Stomach (tissue), 9 donors: ENCODE data around the gene AUTS2. TPM values are rescaled to one million over a fixed set of nuclear protein-coding genes. Genes with fewer than 3 reads are reported as not detected.

ENCODE experiments used
- DNase-seq, 2 donors: peaks; one replicate each; pipeline versions ENCODE4 v3.0.0 to v3.0.0-alpha.2; 2013 to 2019
- H3K27ac ChIP-seq, 5 donors: fragments of 200-600 bp in 4 of 5; sonication (generic) in 4 of 5; one replicate each; pipeline ENCODE4 v1.5.1; 2013 to 2019; ENCODE audit warnings: mild to moderate bottlenecking in 1 of 5, moderate library complexity in 1 of 5
- H3K27me3 ChIP-seq, 3 donors: fragments of 200-600 bp; sonication (generic); one replicate each; pipeline ENCODE4 v1.5.1; 2017 to 2019; ENCODE audit warnings: mixed run types in 1 of 3
- H3K36me3 ChIP-seq, 4 donors: fragments of 200-600 bp; sonication (generic); 1 replicate in 3 of 4; 2 replicates in 1 of 4; pipeline ENCODE4 v1.5.1; 2016 to 2019
- H3K4me1 ChIP-seq, 4 donors: fragments of 200-600 bp; sonication (generic); one replicate each; pipeline ENCODE4 v1.5.1; 2016 to 2019
- H3K4me3 ChIP-seq, 4 donors: fragments of 200-600 bp; sonication (generic) in 3 of 4; one replicate each; pipeline ENCODE4 v1.5.1; 2016 to 2019; ENCODE audit warnings: mild to moderate bottlenecking in 1 of 4
- H3K9me3 ChIP-seq, 4 donors: fragments of 200-600 bp; sonication (generic); one replicate each; pipeline ENCODE4 v1.5.1; 2016 to 2019
- CTCF ChIP-seq, 7 experiments: fragments of 450-650 bp in 4 of 7; fragments of 200-600 bp in 3 of 7; sonication (generic) in 3 of 7; IDR thresholded peaks; one replicate each; pipeline ENCODE4 v1.5.1; 2016 to 2019; ENCODE audit warnings: antibody characterized with exemption in 7 of 7, control low read depth in 2 of 7, mild to moderate bottlenecking in 1 of 7
- EP300 ChIP-seq: sonication (generic); formaldehyde crosslinking; IDR thresholded peaks from one replicate; pipeline ENCODE4 v1.6.1; 2017; ENCODE audit warnings: antibody characterized with exemption
- POLR2A ChIP-seq, 4 donors: fragments of 450-650 bp; IDR thresholded peaks; one replicate each; pipeline ENCODE4 v1.6.1; 2016; ENCODE audit warnings: antibody characterized with exemption in 4 of 4, control low read depth in 2 of 4, mild to moderate bottlenecking in 1 of 4, moderate library complexity in 1 of 4
- POLR2AphosphoS5 ChIP-seq, 3 donors: sonication (generic); formaldehyde crosslinking; IDR thresholded peaks; one replicate each; pipeline ENCODE4 v1.6.1; 2016; ENCODE audit warnings: antibody characterized with exemption in 3 of 3
- WGBS, 5 donors: extraction: QIAGEN DNeasy Blood & Tissue Kit in 3 of 5; methylation state at CpG; one replicate each; pipeline versions ENCODE4 v1.1.5 to v1.1.7; 2013 to 2018; 5-methylcytosine and 5-hydroxymethylcytosine counted together
- intact Hi-C: fragments of 100-400 bp; cut with DNase I; formaldehyde crosslinking; loops from one replicate; pipeline ENCODE4 v1.15.1; 2023; ENCODE audit warnings: low total_unique reads
- polyA plus RNA-seq, 3 donors: library from polyadenylated mRNA; stranded (reverse); fragments of 200-250 nt; gene quantifications; one replicate each; pipeline ENCODE4 v1.2.3, GENCODE V29; 2013
- total RNA-seq, 5 donors: library from RNA; depleted of rRNA; stranded (reverse); fragments of >200 nt; gene quantifications; one replicate each; pipeline versions ENCODE4 v1.1.0 to v1.2.3, GENCODE V29; 2014 to 2016
- donor health status: healthy with polysubstance abuse.
- donor health status: Bipolar disorder and iron deficiency.
- donor health status: healthy.

Gene AUTS2
- total and polyA plus RNA-seq, 8 donors = 3.8 to 90.3 (median 38.1) TPM

- no peak for TF ChIP-seq POLR2AphosphoS5 (IDR thresholded peaks at IDR 0.05)
- no peak for TF ChIP-seq POLR2A (IDR thresholded peaks at IDR 0.05)
- no peak for TF ChIP-seq CTCF (IDR thresholded peaks at IDR 0.05)
- no peak for TF ChIP-seq EP300
- intact Hi-C loops = no loop called here
- no peaks in the 10 kb centered on the region for H3K27me3 ChIP-seq
- H3K4me3 ChIP-seq = no peak overlapping the region
- 29 to 56% (median 41%) methylated on average over 4 of the region's 4 CpGs for WGBS, 5 donors
- DNase-seq = peak in 1 of 2 donors; percentile 43
- no peak overlapping the region for H3K27ac ChIP-seq
- peaks cover 0 to 36% (median 13%) of the 10 kb centered on the region in 4 donors for H3K4me1 ChIP-seq
- H3K9me3 ChIP-seq = no peaks in the 10 kb centered on the region
- no peaks in the 10 kb centered on the region for H3K36me3 ChIP-seq
Measured at GRCh38 chr7:70565721-70566370, 967.6 kb downstream of the AUTS2 start.

GRCh38 chr7:70566671-70567070 lies 968.4 kb downstream of the AUTS2 start:
- Histone ChIP-seq H3K9me3 (no peaks in the 10 kb centered on the region), H3K4me1 (peaks cover 2 to 44% (median 18%) of the 10 kb centered on the region in 4 donors), H3K4me3 (no peak overlapping the region), H3K27ac (no peak overlapping the region), H3K27me3 (no peaks in the 10 kb centered on the region), H3K36me3 (no peaks in the 10 kb centered on the region)
- intact Hi-C loops = no loop called here
- WGBS, 5 donors = 76 to 85% (median 80%) methylated on average over 3 of the region's 3 CpGs
- no peak for DNase-seq
- TF ChIP-seq POLR2A (IDR thresholded peaks at IDR 0.05) (no peak), EP300 (no peak), CTCF (IDR thresholded peaks at IDR 0.05) (no peak), POLR2AphosphoS5 (IDR thresholded peaks at IDR 0.05) (no peak)

- H3K4me1 ChIP-seq = peaks cover 6 to 49% (median 25%) of the 10 kb centered on the region in 4 donors
- H3K4me3 ChIP-seq = no peak overlapping the region
- no peaks in the 10 kb centered on the region for H3K27me3 ChIP-seq
- TF ChIP-seq POLR2AphosphoS5 (IDR thresholded peaks at IDR 0.05) = peak in 1 of 3 donors; percentile 34
- TF ChIP-seq POLR2A (IDR thresholded peaks at IDR 0.05) = no peak
- no peaks in the 10 kb centered on the region for H3K9me3 ChIP-seq
- no peaks in the 10 kb centered on the region for H3K36me3 ChIP-seq
- WGBS, 5 donors = 59 to 74% (median 72%) methylated on average over 8 of the region's 8 CpGs
- intact Hi-C loops = no loop called here
- DNase-seq = peak in 1 of 2 donors; percentile 79
- no peak overlapping the region for H3K27ac ChIP-seq
Measured at GRCh38 chr7:70568674-70569334, 970.5 kb downstream of the AUTS2 start.

GRCh38 chr7:70569335-70569819 lies 971.1 kb downstream of the AUTS2 start:
- 70 to 80% (median 75%) methylated on average over 4 of the region's 4 CpGs for WGBS, 5 donors
- no peaks in the 10 kb centered on the region for H3K27me3 ChIP-seq
- intact Hi-C loops = no loop called here
- TF ChIP-seq POLR2A (IDR thresholded peaks at IDR 0.05) (no peak), CTCF (IDR thresholded peaks at IDR 0.05) (no peak), POLR2AphosphoS5 (IDR thresholded peaks at IDR 0.05) (no peak), EP300 (no peak)
- no peaks in the 10 kb centered on the region for H3K36me3 ChIP-seq
- no peaks in the 10 kb centered on the region for H3K9me3 ChIP-seq
- peaks cover 6 to 49% (median 25%) of the 10 kb centered on the region in 4 donors for H3K4me1 ChIP-seq
- H3K27ac ChIP-seq = no peak overlapping the region
- no peak overlapping the region for H3K4me3 ChIP-seq
- DNase-seq = no peak
